ENCODE results near the gene SUSD6. TPM values are rescaled to one million over a fixed set of nuclear protein-coding genes. Genes with fewer than 3 reads are reported as not detected.

The SUSD6 gene
- polyA plus RNA-seq, 1 of the 3 experiments (the other 2 are of a cell fraction): 8.5 TPM

DNA sequence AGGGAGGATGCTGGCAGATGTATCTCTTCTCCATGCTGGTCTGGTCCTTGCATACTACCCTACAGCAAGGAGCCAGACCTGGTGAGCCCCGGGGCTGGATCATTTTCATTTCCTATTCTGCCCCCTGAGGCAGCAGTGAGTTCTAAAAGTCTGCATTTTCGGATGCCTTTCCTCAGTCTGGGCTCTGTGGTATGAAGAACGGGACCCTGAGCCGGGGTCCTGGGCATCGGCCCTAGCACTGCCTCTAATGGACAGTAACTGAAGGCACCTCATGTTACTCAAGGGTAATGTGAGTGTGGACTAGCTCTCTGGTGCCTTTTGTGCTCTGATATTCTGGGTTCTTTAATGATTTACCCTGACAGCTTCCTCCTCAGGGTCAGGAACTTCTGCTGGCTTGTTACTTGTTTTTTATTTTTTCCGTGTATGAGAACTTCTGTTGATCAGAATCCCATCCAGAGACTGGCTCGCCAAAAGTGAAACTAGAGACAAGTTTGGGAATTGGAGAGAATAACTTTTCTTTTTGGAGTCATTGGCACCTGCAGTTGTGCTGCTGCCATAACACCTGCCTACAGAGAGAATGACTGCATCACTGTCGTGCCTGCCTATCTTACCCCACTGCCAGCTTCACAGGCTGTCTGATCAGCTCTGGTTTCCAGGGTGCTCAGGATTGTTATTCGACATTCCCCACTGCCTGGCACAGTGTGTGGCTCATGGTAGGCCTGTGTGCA is 62.3 kb downstream of the SUSD6 start:
- CTCF ChIA-PET: interaction anchor here (0.9 to 1.4 kb wide), 3 partner anchors 8 to 99 kb away, joined by 4 to 7 read pairs (median 4); partner anchors contain the start of gene CCDC177
- no peak overlapping the region for H3K4me2 ChIP-seq

More for the DNA sequence above, 62.3 kb downstream of the SUSD6 start:
- Histone ChIP-seq H3K27ac (ENCODE audit: low read depth in 2 of 2, low read length in 1 of 2) (no peak overlapping the region), H3K36me3 (replicated peaks in 1 of 2; ENCODE audit: control insufficient read depth in 1 of 2, insufficient read depth in 2 of 2, low read length in 1 of 2) (no peaks in the 10 kb centered on the region), H3K9me3 (no peaks in the 10 kb centered on the region), H3K9ac (no peak overlapping the region), H3K27me3 (ENCODE audit: insufficient read depth) (no peaks in the 10 kb centered on the region), H3K79me2 (ENCODE audit: insufficient read depth) (no peaks in the 10 kb centered on the region), H3K4me1 (ENCODE audit: control insufficient read depth in 1 of 2, insufficient read depth in 2 of 2, low read depth in 1 of 2, low read length in 1 of 2) (peaks cover 0 to 9% of the 10 kb centered on the region in 2 experiments; a peak in 1 of 4 replicates), H2AFZ (ENCODE audit: low read depth) (no peak overlapping the region), H3K9me2 (no peaks in the 10 kb centered on the region), H4K20me1 (ENCODE audit: insufficient read depth) (no peaks in the 10 kb centered on the region), H3K4me3 (ENCODE audit: low read depth in 2 of 2, low read length in 1 of 2) (no peak overlapping the region), H3F3A (replicated peaks; ENCODE audit: insufficient read depth) (no peaks in the 10 kb centered on the region)
- TF ChIP-seq TCF12 (IDR thresholded peaks at IDR 0.05) (no peak), GABPA (IDR thresholded peaks at IDR 0.05; ENCODE audit: low read depth) (no peak), RAD21 (IDR thresholded peaks at IDR 0.05; ENCODE audit: low read length) (no peak), YY1 (IDR thresholded peaks at IDR 0.05; ENCODE audit: low read depth) (no peak), FOXM1 (IDR thresholded peaks at IDR 0.05; ENCODE audit: low read depth) (no peak), TAF1 (IDR thresholded peaks at IDR 0.05; ENCODE audit: borderline replicate concordance, low read depth, low read length) (no peak), FOSL2 (IDR thresholded peaks at IDR 0.05; ENCODE audit: borderline replicate concordance, low read depth) (no peak), ELF1 (IDR thresholded peaks at IDR 0.05) (no peak), POLR2AphosphoS5 (IDR thresholded peaks at IDR 0.05; ENCODE audit: low read depth, low read length) (no peak), MXI1 (IDR thresholded peaks at IDR 0.05; ENCODE audit: low read depth, low read length) (no peak), EP300 (IDR thresholded peaks at IDR 0.05; ENCODE audit: borderline replicate concordance in 1 of 2, low read depth in 1 of 2, low read length in 1 of 2) (no peak), NFIC (IDR thresholded peaks at IDR 0.05; ENCODE audit: borderline replicate concordance) (no peak), EZH2phosphoT487 (IDR thresholded peaks at IDR 0.05; ENCODE audit: borderline replicate concordance, low read depth) (no peak), RXRA (IDR thresholded peaks at IDR 0.05; ENCODE audit: borderline replicate concordance, low read depth) (no peak), JUND (IDR thresholded peaks at IDR 0.05) (no peak)
- TF ChIP-seq, protein P1, sequence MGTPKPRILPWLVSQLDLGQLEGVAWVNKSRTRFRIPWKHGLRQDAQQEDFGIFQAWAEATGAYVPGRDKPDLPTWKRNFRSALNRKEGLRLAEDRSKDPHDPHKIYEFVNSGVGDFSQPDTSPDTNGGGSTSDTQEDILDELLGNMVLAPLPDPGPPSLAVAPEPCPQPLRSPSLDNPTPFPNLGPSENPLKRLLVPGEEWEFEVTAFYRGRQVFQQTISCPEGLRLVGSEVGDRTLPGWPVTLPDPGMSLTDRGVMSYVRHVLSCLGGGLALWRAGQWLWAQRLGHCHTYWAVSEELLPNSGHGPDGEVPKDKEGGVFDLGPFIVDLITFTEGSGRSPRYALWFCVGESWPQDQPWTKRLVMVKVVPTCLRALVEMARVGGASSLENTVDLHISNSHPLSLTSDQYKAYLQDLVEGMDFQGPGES (IDR thresholded peaks at IDR 0.05; ENCODE audit: low read depth, low read length): no peak
- TF ChIP-seq, protein P2, sequence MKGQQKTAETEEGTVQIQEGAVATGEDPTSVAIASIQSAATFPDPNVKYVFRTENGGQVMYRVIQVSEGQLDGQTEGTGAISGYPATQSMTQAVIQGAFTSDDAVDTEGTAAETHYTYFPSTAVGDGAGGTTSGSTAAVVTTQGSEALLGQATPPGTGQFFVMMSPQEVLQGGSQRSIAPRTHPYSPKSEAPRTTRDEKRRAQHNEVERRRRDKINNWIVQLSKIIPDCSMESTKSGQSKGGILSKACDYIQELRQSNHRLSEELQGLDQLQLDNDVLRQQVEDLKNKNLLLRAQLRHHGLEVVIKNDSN (IDR thresholded peaks at IDR 0.05; ENCODE audit: borderline replicate concordance, low read depth): no peak
- TF ChIP-seq, protein P3, sequence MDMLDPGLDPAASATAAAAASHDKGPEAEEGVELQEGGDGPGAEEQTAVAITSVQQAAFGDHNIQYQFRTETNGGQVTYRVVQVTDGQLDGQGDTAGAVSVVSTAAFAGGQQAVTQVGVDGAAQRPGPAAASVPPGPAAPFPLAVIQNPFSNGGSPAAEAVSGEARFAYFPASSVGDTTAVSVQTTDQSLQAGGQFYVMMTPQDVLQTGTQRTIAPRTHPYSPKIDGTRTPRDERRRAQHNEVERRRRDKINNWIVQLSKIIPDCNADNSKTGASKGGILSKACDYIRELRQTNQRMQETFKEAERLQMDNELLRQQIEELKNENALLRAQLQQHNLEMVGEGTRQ (IDR thresholded peaks at IDR 0.05; ENCODE audit: borderline replicate concordance, low read depth, low read length): no peak
- TF ChIP-seq, protein P4, sequence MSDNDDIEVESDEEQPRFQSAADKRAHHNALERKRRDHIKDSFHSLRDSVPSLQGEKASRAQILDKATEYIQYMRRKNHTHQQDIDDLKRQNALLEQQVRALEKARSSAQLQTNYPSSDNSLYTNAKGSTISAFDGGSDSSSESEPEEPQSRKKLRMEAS (IDR thresholded peaks at IDR 0.05; ENCODE audit: low read depth): no peak
- POLR2A ChIA-PET: no interaction called here
- DNase-seq: no peak
- WGBS (ENCODE audit: low lambda C conversion rate): 86% methylated on average over 5 of the region's 9 CpGs
